K562 (cell line): Measurements from ENCODE around the gene PRDM2. TPM values are rescaled to one million over a fixed set of nuclear protein-coding genes. Genes with fewer than 3 reads are reported as not detected.

Source experiments
- BDP1 ChIP-seq: IDR thresholded peaks from 3 replicates; pipeline ENCODE4 v1.6.1; 2011; ENCODE audit not compliant: insufficient read length, insufficient read depth
- CBFA2T3 ChIP-seq: fragments of 450-650 bp; IDR thresholded peaks from 2 replicates; pipeline ENCODE4 v1.6.1; 2017
- CCAR2 ChIP-seq: fragments of 200-400 bp; formaldehyde crosslinking; IDR thresholded peaks from 2 replicates; pipeline ENCODE4 v1.6.1; 2017; ENCODE audit warnings: mild to moderate bottlenecking, low read depth, low read length
- CEBPB ChIP-seq: fragments of 450-650 bp; IDR thresholded peaks from 2 replicates; pipeline ENCODE4 v1.6.1; 2016; ENCODE audit warnings: missing genetic modification characterization, missing compliant biosample characterization
- FIP1L1 ChIP-seq: fragments of 200-400 bp; formaldehyde crosslinking; IDR thresholded peaks from 2 replicates; pipeline ENCODE4 v1.6.1; 2018; ENCODE audit warnings: mild to moderate bottlenecking, low read depth, low read length; ENCODE audit not compliant: poor library complexity, severe bottlenecking
- FOSL1 ChIP-seq: fragments of 200-800 bp; sonication (Bioruptor generic); conservative IDR thresholded peaks from 2 replicates; pipeline ENCODE4 v1.6.1; 2016; ENCODE audit warnings: missing genetic modification characterization, missing compliant biosample characterization
- HDAC1 ChIP-seq, 2 experiments: fragments of 450-650 bp; IDR thresholded peaks; 2 replicates each; pipeline ENCODE4 v1.6.1; 2016 to 2017; ENCODE audit warnings: inconsistent platforms in 1 of 2, mild to moderate bottlenecking in 1 of 2, moderate library complexity in 1 of 2
- HEY1 ChIP-seq: fragments of 250-450 bp; sonication (Bioruptor Pico); IDR thresholded peaks from 2 replicates; pipeline ENCODE4 v1.5.0; 2020; ENCODE audit warnings: mild to moderate bottlenecking, moderate library complexity, borderline replicate concordance
- HNRNPLL ChIP-seq: fragments of 200-400 bp; formaldehyde crosslinking; IDR thresholded peaks from 2 replicates; pipeline ENCODE4 v1.6.1; 2017; ENCODE audit warnings: low read length, low read depth, mild to moderate bottlenecking; ENCODE audit not compliant: poor library complexity, severe bottlenecking
- MAZ ChIP-seq, 2 experiments: fragments of 450-650 bp in 1 of 2; sonication (generic) in 1 of 2; formaldehyde crosslinking; IDR thresholded peaks in 1 of 2; conservative IDR thresholded peaks in 1 of 2; 2 replicates each; pipeline versions ENCODE4 v1.4.0 to v1.5.0; 2020; ENCODE audit warnings: mild to moderate bottlenecking in 1 of 2, missing genetic modification reagents in 1 of 2
- NFIC ChIP-seq: fragments of 450-650 bp; IDR thresholded peaks from 2 replicates; pipeline ENCODE4 v1.6.1; 2017; ENCODE audit warnings: mild to moderate bottlenecking, inconsistent platforms
- NR2C2 ChIP-seq, 2 experiments: fragments of 200-800 bp in 1 of 2; sonication (Bioruptor generic) in 1 of 2; sonication (generic) in 1 of 2; formaldehyde crosslinking in 1 of 2; IDR thresholded peaks; 2 replicates each; pipeline versions ENCODE4 v1.6.1 to v1.8.0; 2016 to 2022; ENCODE audit warnings: mild to moderate bottlenecking in 1 of 2, missing compliant biosample characterization in 1 of 2, missing genetic modification characterization in 1 of 2, missing genetic modification reagents in 1 of 2
- NRF1 ChIP-seq, 2 experiments: fragments of 450-650 bp; IDR thresholded peaks in 1 of 2; conservative IDR thresholded peaks in 1 of 2; 2 replicates each; pipeline ENCODE4 v1.6.1; 2014; ENCODE audit warnings: mild to moderate bottlenecking in 2 of 2
- PHF8 ChIP-seq: fragments of 200-600 bp; sonication (generic); IDR thresholded peaks from 2 replicates; pipeline ENCODE4 v1.6.1; 2012; ENCODE audit warnings: mixed run types, mild to moderate bottlenecking, inconsistent platforms, low read length, moderate library complexity, borderline replicate concordance
- POLR2A ChIP-seq: fragments of 450-650 bp; conservative IDR thresholded peaks from 2 replicates; pipeline ENCODE4 v1.6.1; 2016
- SAFB ChIP-seq: fragments of 200-400 bp; formaldehyde crosslinking; IDR thresholded peaks from 2 replicates; pipeline ENCODE4 v1.6.1; 2017; ENCODE audit warnings: low read depth, low read length, borderline replicate concordance
- SRSF7 ChIP-seq: fragments of 200-400 bp; formaldehyde crosslinking; optimal IDR thresholded peaks from 2 replicates; pipeline ENCODE3; 2017; ENCODE audit warnings: mild to moderate bottlenecking, low read depth, low read length
- TARDBP ChIP-seq: fragments of 450-650 bp; IDR thresholded peaks from 2 replicates; pipeline ENCODE4 v1.6.1; 2016
- ZBTB11 ChIP-seq, 3 experiments: fragments of 200-800 bp in 1 of 3; fragments of 250-450 bp in 1 of 3; fragments of 450-650 bp in 1 of 3; sonication (Bioruptor Pico) in 1 of 3; sonication (Bioruptor generic) in 1 of 3; formaldehyde crosslinking in 1 of 3; IDR thresholded peaks; 2 replicates each; pipeline versions ENCODE4 v1.6.1 to v1.8.0; 2016 to 2022; ENCODE audit warnings: mild to moderate bottlenecking in 2 of 3, missing genetic modification characterization in 2 of 3, missing compliant biosample characterization in 1 of 3, moderate library complexity in 1 of 3
- ZC3H11A ChIP-seq: IDR thresholded peaks from 2 replicates; pipeline ENCODE4 v1.6.1; 2012; ENCODE audit warnings: low read depth, low read length, improper control_type of control experiment
- ZEB2 ChIP-seq: fragments of 450-650 bp; IDR thresholded peaks from 2 replicates; pipeline ENCODE4 v1.6.1; 2016
- ZNF274 ChIP-seq: IDR thresholded peaks from 2 replicates; pipeline ENCODE4 v1.6.1; 2011; ENCODE audit warnings: low read depth, mild to moderate bottlenecking, low read length, moderate library complexity, borderline replicate concordance
- ZNF280B ChIP-seq: fragments of 250-450 bp; sonication (Bioruptor Pico); IDR thresholded peaks from 2 replicates; pipeline ENCODE4 v1.5.1; 2021; ENCODE audit warnings: mild to moderate bottlenecking
- ZNF41 ChIP-seq: fragments of 250-450 bp; sonication (Bioruptor Pico); conservative IDR thresholded peaks from 2 replicates; pipeline ENCODE4 v1.4.0; 2020; ENCODE audit warnings: mild to moderate bottlenecking
- polyA plus RNA-seq, 8 experiments: library from polyadenylated mRNA; depleted of rRNA in 4 of 8; stranded (reverse) in 5 of 8; unstranded in 3 of 8; fragments of >200 nt; fragmentation: Nextera tagmentation in 2 of 8; fragmentation: Illumina TruSeq in 1 of 8; extraction: Ambion mirVana in 2 of 8; extraction: Trizol in 1 of 8; gene quantifications; 2 replicates each; pipeline versions ENCODE4 v1.2.1 to v1.2.3, GENCODE V29; 2011 to 2014; ENCODE audit warnings: inconsistent platforms in 1 of 8, missing spikeins in 1 of 8
- total RNA-seq, 7 experiments: library from RNA; depleted of rRNA in 6 of 7; stranded (reverse); fragments of >200 nt in 6 of 7; fragmentation: Illumina TruSeq in 2 of 7; extraction: Trizol in 2 of 7; gene quantifications; 2 replicates each; pipeline versions ENCODE4 v1.2.1 to v1.2.3, GENCODE V29; 2011 to 2021; ENCODE audit warnings: low replicate concordance in 1 of 7

Gene PRDM2
- total and polyA plus RNA-seq, 9 of the 15 experiments (the other 6 are each of a cell fraction or from before 2014, with no cell fraction given), result 5.4 to 27.6 (median 12.5) TPM

- TF ChIP-seq ZNF280B (CRISPR knock-in tag), result no peak
- peak in 1 of 2 experiments; percentile 49; a peak in 1 of 4 replicates for TF ChIP-seq HDAC1 (IDR thresholded peaks at IDR 0.05)
- peak; percentile 31 to 34; a peak in 3 of 4 replicates for TF ChIP-seq NRF1 (conservative IDR thresholded peaks at IDR 0.05 in 1 of 2, IDR thresholded peaks at IDR 0.05 in 1 of 2)
- TF ChIP-seq FIP1L1, result peak; percentile 55
- TF ChIP-seq PHF8, result peak; percentile 50; the same call in 1 of the 2 replicates
- no peak for TF ChIP-seq NFIC
- TF ChIP-seq SAFB, result 0 out of 2 replicates have a peak, but pooled peaks have one; percentile 57
- TF ChIP-seq BDP1, result no peak
- TF ChIP-seq ZEB2, result no peak
- no peak for TF ChIP-seq POLR2A
- no peak for TF ChIP-seq SRSF7
- no peak for TF ChIP-seq HEY1 (CRISPR knock-in tag)
- TF ChIP-seq HNRNPLL, result peak; percentile 78
- TF ChIP-seq ZC3H11A, result no peak
- TF ChIP-seq FOSL1 (tag), result 0 out of 2 replicates have a peak, but pooled peaks have one; percentile 33
- TF ChIP-seq ZNF274, result no peak
- 0 out of 4 replicates have a peak, but pooled peaks of 1 of the 2 experiments have one; percentile 7 for TF ChIP-seq MAZ (CRISPR knock-in tag; conservative IDR thresholded peaks at IDR 0.05 in 1 of 2, IDR thresholded peaks at IDR 0.05 in 1 of 2)
- no peak for TF ChIP-seq CBFA2T3
- no peak for TF ChIP-seq ZNF41 (CRISPR knock-in tag)
- 0 out of 2 replicates have a peak, but pooled peaks have one; percentile 27 for TF ChIP-seq TARDBP
- TF ChIP-seq CCAR2, result no peak
- TF ChIP-seq NR2C2 (CRISPR knock-in tag; IDR thresholded peaks at IDR 0.05), result no peak
- peak; percentile 72 for TF ChIP-seq NR2C2 (tag; IDR thresholded peaks at IDR 0.05)
- peak in 1 of 3 experiments; percentile 80; a peak in 2 of 6 replicates for TF ChIP-seq ZBTB11 (CRISPR knock-in tag; IDR thresholded peaks at IDR 0.05)
- TF ChIP-seq CEBPB, result no peak
Observed at GRCh38 chr1:13749543-13750341, 49.8 kb downstream of the PRDM2 start (continued).
